GM18526 (cell line): ENCODE measurements around the gene KCNAB2.

Experiments
- POLR2A ChIP-seq: IDR thresholded peaks from 3 replicates; pipeline ENCODE4 v1.6.1; 2011; ENCODE audit not compliant: insufficient read length; ENCODE audit errors: extremely low read depth

The KCNAB2 gene

GRCh38 chr1:6111991-6112689 lies 66.5 kb downstream of the KCNAB2 start:
- TF ChIP-seq POLR2A: no peak

GRCh38 chr1:6112690-6113005 lies 67.0 kb downstream of the KCNAB2 start:
- no peak for TF ChIP-seq POLR2A

- no peak for TF ChIP-seq POLR2A
Observed at GRCh38 chr1:6113116-6113515, 67.4 kb downstream of the KCNAB2 start.

- no peak for TF ChIP-seq POLR2A
Observed at GRCh38 chr1:6113745-6114144, 68.1 kb downstream of the KCNAB2 start.

- TF ChIP-seq POLR2A: no peak
Observed at GRCh38 chr1:6116137-6116536, 70.4 kb downstream of the KCNAB2 start.

GRCh38 chr1:6117064-6117463 lies 71.4 kb downstream of the KCNAB2 start:
- no peak for TF ChIP-seq POLR2A

GRCh38 chr1:6117624-6118023 lies 71.9 kb downstream of the KCNAB2 start:
- no peak for TF ChIP-seq POLR2A

GRCh38 chr1:6118415-6118814 lies 72.7 kb downstream of the KCNAB2 start:
- no peak for TF ChIP-seq POLR2A

GRCh38 chr1:6121021-6121421 lies 75.3 kb downstream of the KCNAB2 start:
- TF ChIP-seq POLR2A: no peak

GRCh38 chr1:6121651-6122370 lies 76.1 kb downstream of the KCNAB2 start:
- no peak for TF ChIP-seq POLR2A

GRCh38 chr1:6123083-6123482 lies 77.4 kb downstream of the KCNAB2 start:
- no peak for TF ChIP-seq POLR2A

GRCh38 chr1:6123816-6124215 lies 78.1 kb downstream of the KCNAB2 start:
- TF ChIP-seq POLR2A: no peak

- no peak for TF ChIP-seq POLR2A
Observed at GRCh38 chr1:6124341-6124740, 78.7 kb downstream of the KCNAB2 start.

GRCh38 chr1:6124746-6125365 lies 79.2 kb downstream of the KCNAB2 start:
- TF ChIP-seq POLR2A: no peak

GRCh38 chr1:6125366-6125765 lies 79.7 kb downstream of the KCNAB2 start:
- TF ChIP-seq POLR2A: no peak

- no peak for TF ChIP-seq POLR2A
Observed at GRCh38 chr1:6126028-6126427, 80.3 kb downstream of the KCNAB2 start.
